Glomerular endothelial cell (primary cell): ENCODE data around the gene BRINP2. TPM values are rescaled to one million over a fixed set of nuclear protein-coding genes. Genes with fewer than 3 reads are reported as not detected.

Experiments
- DNase-seq: peaks from one replicate; pipeline ENCODE4 v3.0.0-alpha.2; 2011; ENCODE audit warnings: low read depth, low spot score; ENCODE audit errors: extremely low read depth
- total RNA-seq: library from RNA; depleted of rRNA; stranded (reverse); fragments of >200 nt; gene quantifications from 2 replicates; pipeline ENCODE4 v1.2.3, GENCODE V29; 2015

Gene BRINP2
- total RNA-seq, 1 donor from 2014 or later: not detected

DNA sequence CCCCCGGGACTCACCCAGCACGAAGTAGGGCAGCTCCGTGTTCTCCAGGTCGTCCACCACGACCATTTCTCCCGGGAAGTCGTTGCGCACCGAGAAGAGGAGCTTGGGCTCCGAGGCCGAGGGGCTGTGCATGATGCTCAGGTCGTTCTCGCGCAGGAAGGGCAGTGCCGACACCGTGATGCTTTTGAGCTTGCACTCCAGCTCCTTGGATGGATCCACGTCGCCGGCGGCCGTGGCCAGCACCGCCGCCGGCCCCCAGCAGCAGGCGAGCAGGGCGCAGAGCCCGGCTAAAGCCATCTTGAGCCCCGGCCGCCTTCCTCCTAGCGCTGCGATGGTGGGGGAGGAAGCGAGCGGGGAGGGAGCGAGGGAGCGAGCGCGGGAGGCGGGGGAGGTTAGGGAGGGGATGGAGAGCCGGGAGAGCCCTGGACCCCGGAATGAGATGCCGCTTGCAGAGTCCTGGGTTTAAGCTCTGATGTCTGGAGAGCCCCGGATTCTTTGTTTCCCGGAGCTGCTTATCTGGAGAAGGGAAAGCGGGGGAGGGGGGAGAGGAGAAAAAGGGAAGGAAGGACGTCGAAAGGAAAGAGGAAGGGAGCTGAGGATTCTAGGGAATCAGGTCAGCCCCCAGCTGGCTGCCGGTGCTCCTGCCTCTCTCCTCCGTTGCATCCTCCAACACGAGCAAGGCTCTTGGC lies 6.2 kb upstream of the BRINP2 start, which contains the start of gene ASTN1:
TSS of gene ASTN1 (minus strand) at position 333 of the 689 bp plus-strand sequence. CDS start at position 297, 36 bp downstream.
- no peak for DNase-seq

DNA sequence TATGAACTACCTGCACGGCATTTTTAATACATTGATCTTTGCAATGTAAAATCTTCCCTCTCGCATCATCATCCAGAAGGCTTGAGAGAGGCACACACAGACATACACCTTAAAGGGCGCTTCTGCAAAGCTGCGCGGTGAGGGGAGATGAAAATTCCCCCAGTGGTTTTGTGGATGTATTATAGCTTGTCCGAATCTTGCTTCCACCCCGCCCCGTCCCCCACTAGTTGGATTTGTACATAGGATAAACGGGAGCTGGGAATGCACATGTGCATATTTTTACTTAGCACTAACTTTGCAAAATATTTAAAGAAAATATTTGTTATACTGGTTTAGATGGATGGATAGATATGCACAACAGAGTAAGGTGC lies 5.7 kb upstream of the BRINP2 start:
- DNase-seq: no peak

DNA sequence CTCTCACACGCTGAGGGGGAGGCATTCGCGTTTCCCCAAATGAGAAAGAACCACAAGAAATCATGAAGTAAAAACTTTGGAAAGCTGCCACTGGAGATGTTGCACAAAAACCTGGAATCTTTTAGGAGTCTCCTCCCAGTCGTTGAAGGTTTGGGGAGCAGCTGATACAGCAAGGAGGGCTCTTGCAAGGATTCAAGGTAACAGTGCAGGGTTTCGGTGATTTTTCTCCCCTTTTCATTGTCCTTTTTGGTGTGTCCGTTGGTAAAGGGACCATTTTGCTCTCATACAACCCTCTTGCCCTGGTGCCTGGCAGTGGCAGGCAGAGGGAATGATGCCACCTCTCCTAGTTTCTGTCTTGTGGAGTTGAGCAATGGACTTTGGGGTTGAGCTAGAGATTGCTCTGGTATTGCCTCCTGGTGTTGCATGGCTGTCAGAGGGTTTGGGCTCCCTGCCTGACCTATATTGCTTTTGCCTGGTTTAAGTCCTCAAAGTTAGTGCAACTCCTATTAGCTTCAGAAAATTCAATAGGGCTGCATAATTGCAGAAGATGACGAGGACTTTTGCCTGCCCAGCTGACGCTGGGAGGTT lies 872 bp downstream of the BRINP2 start:
- no peak for DNase-seq

DNA sequence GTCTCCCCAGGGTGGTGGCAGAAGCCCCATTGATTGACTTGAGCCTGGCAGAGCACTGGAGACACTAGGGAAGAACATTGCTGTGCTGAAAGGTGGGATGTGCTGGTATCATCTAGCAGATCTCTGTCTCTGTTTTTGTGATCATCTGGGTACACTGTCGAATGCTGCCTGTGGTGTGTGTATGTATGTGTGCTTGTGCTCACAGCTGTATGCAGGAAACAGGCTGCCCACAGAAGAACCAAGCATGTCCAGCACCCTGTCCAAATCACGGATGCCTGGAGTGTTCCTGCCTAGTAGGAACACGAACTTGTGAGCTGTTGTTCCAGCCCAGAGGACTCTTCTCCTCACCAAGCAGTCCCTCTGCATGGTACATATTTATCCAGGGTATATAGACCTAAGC lies 1.5 kb downstream of the BRINP2 start:
- DNase-seq: no peak

DNA sequence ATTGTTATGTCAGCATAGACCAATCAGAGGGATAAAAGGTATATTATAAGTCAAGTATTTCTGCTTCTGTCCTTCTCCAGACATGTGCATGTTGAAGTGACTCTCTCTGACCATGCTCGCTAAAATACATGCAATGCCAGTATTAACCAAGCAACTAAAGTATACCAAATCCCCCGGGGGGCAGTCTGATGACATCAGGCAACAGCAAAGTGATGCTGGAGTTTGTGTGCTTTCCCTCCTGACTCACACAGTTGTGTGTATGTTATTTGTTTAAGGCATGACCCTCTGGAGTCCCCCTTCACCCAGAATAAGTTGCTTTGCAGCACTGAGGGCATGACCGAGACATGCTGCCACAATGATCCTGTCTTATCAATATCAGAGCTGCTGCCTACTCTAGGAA lies 2.1 kb downstream of the BRINP2 start:
- DNase-seq: no peak

DNA sequence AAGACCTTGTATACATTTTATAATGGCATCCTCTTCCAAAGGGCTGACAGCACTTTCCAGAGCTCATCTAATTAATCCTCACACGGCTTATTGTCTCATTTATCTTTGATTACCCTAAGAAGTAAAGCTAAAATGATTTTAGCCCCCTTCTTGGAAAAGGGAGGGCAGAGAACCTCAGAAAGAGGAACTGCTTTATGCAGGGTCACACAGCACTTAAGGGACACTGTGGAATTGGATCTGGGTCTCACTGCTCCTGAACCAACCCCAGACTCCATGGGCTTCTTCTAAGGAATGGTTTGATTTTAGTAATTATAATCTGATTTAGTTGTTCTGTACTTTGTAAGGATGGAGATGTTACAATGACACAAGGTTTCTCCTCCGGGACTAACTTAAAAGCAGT lies 3.2 kb downstream of the BRINP2 start:
- no peak for DNase-seq

DNA sequence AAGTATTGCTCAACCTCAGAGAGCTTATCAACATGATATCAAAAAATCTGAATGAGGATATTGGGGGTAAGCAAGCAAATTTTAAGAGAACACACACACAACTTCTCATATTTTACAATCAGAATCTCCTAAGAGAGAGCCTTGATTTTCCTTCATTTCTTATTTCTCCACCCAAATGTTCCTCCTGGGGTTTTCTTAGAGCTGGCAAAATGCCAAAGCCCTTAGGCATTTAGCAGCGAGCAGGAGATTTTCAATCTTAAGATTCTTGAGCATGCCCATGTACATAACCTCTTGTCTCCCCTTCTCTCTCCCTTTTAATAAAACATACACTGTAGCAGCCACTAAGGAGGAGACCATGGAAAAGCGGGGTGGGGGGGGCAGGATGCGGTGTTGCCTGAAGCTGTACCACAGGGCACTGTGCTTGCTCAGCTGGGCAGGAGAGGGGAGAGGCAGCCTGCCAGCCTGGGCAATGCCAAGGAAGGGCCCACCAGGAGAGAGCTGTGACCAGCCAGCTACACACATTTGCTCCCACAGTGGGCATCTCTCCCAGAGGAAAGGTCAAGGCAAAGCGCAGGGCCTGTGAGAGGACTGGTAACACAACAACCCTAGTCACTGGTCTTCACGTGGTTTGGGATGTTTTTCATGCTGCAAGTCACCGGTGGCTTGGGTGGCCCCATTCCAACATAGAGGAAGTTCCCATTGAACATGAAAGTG lies 4.3 kb downstream of the BRINP2 start:
- DNase-seq: no peak

DNA sequence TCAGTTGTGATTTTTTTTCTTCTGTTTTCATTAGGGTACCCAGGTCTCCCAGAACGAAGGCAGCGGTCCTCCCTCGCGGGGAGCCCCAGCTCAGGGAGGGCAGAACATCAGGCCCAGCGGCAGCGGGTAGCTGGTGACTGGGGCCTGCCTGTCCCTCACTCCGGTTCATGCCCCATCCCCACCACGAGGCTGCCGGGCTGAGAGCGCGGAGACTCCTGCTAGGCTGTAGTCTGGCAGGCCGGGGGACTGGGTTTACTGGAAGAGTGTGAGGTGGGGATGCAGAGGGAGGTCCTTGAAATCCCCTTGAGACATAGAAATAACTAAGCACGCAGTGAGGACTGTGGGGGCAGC lies 10.5 kb downstream of the BRINP2 start:
- no peak for DNase-seq

DNA sequence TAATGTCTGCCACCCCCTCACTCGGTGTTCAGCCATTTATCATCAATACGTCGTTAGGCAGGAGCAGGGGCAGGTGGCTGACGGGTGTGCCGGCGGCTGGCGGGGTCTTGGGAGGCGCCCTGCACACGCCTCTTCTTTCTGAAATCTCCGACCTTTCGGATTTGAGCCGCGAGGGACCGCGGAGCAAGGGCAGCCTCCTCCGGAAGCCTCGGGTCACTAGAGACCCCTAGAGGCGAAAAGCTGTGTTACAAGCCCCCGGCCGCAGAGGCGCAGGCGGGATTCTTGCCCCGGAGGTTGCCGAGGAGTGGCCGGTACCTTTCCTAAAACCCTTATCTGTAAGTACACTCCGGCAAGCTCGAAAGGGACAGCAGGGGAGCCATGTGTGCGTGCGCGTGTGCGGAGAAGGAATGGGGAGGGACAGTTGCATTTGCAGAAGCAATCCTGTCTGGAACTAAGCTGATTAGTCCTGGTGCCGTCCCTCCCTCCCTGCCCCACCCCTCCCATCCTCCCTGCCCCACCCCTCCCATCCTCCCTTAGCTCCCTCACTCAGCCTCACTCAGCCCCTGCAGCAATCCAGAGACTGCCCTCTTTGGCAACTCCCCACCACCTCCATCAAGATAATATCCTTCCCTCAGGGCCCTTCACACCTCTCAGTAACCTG lies 11.0 kb downstream of the BRINP2 start:
- DNase-seq: no peak

DNA sequence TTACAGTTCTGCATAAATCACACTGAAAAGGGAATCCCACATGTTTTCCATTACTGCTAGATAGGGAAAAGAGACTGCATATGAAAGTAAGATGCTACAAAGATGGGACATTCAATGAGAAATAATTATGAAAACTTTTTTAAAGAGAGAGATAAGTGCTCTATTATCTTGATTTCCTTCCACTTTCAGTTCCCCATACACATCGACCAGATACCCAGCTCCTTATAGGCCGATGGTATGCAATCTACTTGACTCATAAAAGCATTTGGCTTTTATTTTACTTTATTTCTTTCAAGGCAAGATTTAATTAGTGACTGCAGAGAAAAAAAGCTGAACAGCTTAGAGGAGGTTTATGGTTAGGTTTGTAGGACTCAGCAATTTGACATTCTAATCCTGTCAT lies 13.1 kb downstream of the BRINP2 start:
- no peak for DNase-seq

DNA sequence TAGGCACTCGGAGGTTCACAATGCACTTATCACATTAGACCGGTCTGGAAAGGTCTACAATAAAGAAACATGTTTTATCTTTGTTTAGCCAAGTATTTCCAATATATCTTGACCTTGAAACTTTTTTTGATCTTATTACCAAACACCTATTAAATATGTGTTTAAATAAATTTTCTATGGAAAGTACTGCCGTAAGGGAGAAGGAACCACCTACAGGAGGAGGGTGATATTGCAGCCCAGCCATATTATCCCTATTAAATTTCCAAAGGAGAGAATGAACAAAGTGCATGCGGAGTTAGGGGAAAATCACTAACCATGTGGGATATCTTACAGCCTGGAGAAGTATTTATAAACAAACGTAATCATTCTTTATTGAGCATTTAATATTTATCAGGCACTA lies 14.5 kb downstream of the BRINP2 start:
- no peak for DNase-seq

DNA sequence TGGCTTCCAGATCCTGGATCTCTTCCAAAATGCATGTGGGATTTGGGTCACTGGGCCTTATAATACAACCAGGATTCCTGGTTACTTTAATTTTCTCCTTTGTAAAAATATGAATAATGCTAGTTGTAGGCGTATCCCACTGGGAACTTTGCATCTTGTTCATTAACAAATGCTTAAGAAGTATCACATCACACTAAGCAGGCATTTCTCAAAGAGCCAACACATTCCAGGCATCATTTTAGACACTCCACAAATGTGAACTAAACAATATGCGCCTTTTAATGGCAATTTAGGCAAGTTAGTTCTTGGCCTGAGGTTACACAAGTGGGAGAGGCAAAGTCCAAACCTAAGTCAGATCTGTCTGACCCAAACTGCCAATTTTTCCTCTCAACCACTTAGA lies 15.9 kb downstream of the BRINP2 start:
- no peak for DNase-seq

DNA sequence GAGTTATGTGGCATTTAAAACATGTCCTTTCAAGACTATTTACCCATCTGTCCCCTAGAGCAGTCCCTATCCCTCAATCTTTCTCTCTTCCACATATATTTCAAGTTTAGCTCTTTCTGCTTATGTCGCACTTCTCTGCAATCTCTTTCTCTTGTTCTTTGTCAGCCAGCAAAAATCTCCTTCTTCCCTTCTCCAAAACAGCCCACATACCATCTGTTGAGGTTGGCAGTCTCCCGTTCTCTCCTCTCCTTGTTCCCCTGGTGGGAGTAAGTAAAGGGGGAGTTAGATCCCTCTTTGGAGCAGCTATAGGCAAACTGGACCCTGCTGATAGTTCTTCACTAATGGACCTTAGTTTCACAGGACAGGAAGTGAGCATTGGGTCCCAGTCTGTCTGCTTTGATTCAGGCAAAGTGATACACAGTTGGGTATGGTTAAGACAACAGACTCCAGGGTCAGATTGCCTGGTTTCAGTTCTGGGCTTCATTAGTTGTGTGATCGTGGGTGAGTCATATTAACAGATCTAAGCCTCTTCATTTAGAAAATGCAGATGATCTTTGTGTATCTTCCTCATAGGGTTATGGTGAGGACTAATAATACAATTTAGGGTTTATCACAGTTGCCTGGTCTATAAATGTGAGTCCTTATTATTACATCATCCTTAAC lies 19.7 kb downstream of the BRINP2 start:
- DNase-seq: no peak

DNA sequence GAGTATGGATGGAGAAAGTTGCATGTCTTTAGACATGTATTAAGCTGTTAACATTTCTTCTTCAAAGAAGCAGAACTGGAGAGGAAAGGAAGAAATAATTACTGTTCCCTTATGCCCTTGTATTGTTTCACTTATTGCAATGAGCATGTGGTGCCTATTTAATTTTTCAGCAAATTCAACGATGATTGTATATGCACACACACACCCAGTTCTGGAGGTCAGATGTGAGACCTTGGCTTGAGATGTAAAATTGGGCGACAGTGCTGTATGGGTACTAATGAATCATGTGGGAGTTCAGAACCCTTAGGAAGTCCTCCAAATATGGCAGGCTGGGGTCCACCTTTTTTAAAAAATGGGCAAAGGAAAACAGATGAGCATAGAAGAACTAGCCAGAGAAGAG lies 27.5 kb downstream of the BRINP2 start:
- no peak for DNase-seq

DNA sequence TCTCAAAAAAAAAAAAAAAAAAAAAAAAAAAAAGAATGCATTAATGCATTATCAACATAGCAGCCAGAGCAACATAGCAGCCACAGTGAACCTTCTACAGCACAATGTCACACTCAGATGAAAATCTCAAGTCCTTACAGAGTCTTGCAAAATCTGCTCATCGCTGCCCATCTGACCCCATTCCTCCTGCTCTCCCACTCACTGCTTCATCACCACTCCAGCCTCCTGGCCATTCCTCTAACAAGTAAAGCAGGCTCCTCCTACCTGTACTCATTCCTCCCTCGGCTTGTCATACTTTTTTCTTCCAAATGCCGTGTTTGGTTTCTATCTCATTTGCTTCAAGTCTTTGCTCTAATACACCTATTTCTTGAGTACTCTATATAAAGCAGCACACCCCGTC lies 29.5 kb downstream of the BRINP2 start:
- DNase-seq: no peak

DNA sequence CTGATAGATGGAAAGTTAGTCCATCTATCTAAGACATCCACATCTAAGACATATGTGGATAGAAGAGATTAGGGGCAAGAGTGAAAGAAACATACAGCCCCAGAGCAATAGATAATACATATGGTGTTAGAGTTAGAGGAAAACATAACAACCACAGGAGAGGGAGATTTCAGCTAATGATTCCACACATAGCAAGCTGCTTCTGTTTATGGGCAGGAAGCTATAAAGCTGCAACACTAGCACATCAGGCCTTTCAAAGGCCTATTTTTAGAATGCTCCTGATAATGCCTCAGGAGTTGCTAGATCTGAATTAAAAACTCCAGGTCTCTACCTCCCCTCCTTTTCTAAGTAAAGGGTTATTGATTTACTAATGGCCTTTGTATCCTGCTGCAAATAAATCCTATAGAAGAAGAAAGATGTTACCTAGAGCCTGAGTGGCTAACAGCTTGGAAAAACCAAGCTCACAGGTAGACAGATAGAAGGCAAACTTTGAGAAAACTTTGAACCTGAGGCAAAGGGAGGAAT lies 36.1 kb downstream of the BRINP2 start:
- DNase-seq: no peak

DNA sequence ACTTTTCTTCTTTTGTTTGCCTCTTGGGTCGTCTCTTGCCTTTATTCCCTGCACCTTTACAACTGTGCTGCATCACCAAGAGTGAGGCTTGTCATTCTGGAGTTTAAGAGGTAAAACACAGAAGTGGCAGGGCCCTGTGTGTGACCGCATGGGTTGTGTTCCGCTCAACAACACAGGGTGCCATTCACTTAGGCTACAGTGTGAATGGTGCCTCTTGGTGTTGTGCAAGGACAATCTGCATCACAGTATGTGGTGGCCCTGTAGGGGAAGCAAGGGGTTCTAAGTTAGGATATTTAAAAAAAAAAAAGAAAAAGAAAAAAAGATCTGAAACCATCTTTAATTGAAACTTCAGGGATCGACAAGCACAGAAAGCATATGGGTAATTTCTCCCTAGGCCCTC lies 38.2 kb downstream of the BRINP2 start:
- no peak for DNase-seq

DNA sequence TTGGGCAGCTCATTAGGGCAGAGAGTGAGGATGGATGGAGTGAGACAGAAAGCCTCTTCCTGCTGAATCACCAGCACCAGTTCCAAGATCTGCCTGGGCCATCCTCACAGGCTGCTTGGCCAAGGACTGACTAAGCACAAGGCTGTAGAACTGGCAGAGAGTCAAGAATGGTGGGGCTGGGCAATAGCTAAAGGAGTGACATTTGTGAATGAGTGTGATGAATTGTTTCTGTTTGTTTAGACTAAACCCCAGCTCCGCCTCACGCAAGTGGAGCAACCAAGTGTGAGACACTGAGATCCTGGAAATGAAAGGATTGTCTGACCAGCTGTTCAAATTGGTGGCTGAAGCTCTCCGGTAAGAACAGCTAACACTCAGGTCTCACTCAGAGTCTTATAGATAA lies 38.6 kb downstream of the BRINP2 start:
- no peak for DNase-seq

DNA sequence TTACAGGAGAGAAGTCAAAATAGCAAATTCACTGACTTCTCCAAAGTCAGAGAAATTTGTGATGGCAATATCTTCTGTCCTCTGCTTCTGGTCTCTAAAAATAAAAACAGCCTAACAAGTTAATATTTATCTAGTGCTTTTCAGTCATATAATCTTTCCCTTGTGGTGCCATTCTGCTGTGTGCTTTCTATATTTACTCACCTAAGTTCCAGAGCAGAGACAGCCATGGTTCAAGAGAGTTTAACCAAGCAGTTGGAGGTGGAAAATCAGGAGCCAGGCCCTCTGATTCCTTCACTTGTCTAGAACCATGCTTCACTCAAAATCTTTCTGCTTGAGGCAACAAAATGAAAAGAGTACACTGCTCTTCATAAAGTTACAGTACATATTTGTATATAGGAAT lies 39.3 kb downstream of the BRINP2 start:
- no peak for DNase-seq

DNA sequence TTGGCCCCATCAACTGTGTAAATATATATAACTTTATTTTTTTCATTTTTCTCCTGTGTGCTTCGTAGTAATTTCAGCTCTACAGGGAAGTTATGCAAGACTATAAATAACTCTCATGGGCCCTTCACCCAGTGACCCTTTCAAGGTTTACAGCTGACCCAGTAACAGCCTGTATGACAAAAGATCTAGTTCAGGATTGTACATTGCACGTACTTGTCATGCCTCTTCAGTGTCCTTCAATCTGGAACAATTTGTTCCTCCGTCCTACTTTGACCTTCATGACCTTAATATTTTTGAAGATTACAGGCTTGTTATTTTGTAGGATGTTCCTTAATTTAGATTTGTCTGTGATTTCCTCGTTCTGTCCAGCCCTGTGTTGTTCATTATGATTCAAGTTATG lies 40.5 kb downstream of the BRINP2 start:
- DNase-seq: no peak

DNA sequence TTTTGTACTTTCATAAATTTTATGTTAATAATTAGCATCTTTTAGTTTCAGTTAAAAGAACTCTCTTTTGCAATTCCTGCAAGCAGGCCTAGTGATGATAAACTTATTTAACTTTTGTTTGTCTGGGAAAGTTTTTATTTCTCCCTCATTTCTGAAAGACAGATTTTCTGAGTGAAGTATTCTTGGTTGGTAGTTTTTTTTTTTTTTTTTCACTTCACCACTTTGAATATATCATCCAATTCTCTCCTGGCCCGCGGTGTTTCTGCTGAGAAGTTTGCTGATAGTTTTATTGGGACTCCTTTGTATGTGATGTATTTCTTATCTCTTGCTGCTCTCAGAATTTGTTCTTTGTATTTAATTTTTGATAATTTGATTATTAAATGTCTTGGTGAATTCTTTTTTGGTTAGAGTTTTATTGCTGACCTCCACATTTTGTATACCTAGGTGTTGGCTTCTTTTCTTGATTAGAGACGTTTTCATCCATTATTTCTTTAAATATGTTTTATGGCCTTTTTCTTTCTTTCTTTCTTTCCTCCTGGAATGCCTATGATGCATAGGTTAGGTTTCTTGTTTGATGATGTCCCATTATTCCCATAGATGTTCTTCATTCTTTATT lies 45.9 kb downstream of the BRINP2 start:
- no peak for DNase-seq
